ENCODE measurements around the gene CEP164.
A peak's percentile ranks its signal among the peaks of the same experiment; 100 is the strongest.

CEP164 gene

DNA sequence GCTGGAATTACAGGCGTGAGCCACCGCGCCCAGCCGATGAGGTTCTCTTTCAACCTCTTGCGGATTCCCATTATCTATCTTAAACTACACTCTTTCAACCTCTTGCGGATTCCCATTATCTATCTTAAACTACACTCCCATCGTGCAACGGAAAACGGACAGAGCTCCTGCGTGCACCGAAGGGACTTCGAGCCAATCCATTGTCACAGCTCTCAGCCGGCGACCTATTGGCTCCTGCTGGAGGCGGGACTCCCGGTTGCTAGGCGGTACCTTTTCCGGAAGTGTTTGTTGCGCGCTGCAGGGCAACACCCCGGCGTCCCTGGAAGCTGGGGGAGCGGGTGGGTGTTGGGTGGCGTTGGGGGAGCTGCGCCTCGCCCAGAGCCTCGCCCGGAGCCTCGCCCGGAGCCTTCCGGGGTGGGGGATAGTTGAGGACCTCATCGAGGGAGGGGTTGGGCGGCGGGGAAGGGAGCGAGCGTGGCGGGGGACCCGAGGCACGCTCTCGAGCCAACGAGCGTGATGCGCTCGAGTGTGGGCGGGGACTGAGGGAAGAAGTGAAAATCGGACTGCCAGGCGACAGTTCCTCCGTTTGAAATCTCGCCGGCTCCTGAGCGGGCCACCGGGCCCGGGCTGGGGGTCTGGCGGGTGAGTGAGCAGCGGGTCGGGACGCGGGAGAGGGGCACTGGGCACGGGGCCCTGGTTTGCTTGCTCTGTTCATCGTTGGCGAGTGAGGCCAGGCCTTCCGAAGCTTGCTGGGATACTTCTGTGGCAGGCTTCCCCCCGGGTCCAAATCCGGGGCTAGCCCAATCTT is at the start of gene CEP164:
TSS of gene CEP164 (plus strand) at position 288 of the 808 bp plus-strand sequence. CDS start 10,733 bp downstream, outside the sequence.
- Mint-ChIP-seq H3K27me3 (no peaks in the 10 kb centered on the region), H3K27ac (ENCODE audit: low read depth) (no peak within 1 kb of the TSS), H3K4me1 (peaks cover 18% of the 10 kb centered on the region), H3K36me3 (ENCODE audit: insufficient read depth) (no peaks in the 10 kb centered on the region), H3K9me3 (no peaks in the 10 kb centered on the region), H3K4me3 (no peak within 1 kb of the TSS)
- ATAC-seq (replicated peaks; ENCODE audit: extremely low read depth, poor library complexity, severe bottlenecking), result peak; percentile 97
- peak; percentile 88 to 92 for DNase-seq (ENCODE audit: low spot score in 2 of 2)

DNA sequence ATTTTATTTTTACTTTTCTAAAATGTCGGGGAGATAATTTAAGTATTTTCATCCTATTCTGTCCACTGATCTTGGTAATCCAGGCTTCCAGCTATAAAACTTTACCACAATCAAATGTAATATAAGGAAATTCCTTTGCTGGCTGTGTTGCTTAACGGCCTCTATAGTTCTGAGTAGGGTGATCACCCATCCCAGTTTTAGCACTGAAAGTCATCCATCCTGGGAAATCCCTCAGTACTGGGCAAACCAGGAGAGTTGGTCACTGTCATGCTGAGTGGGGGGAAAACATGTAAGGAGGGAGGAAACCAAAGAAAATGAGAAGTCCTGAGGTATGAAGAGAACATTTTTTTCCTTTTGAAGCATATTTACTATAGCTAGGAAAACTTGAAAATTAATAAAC is 49.3 kb upstream of the CEP164 start:
- Mint-ChIP-seq H3K4me3 (no peak overlapping the region), H3K27me3 (no peaks in the 10 kb centered on the region), H3K27ac (ENCODE audit: low read depth) (peak overlapping the region; percentile 8), H3K36me3 (ENCODE audit: insufficient read depth) (peaks cover 6% of the 10 kb centered on the region), H3K9me3 (no peaks in the 10 kb centered on the region), H3K4me1 (peaks cover 36% of the 10 kb centered on the region)
- DNase-seq (ENCODE audit: low spot score in 2 of 2) (no peak), ATAC-seq (replicated peaks; ENCODE audit: extremely low read depth, poor library complexity, severe bottlenecking) (no peak)

DNA sequence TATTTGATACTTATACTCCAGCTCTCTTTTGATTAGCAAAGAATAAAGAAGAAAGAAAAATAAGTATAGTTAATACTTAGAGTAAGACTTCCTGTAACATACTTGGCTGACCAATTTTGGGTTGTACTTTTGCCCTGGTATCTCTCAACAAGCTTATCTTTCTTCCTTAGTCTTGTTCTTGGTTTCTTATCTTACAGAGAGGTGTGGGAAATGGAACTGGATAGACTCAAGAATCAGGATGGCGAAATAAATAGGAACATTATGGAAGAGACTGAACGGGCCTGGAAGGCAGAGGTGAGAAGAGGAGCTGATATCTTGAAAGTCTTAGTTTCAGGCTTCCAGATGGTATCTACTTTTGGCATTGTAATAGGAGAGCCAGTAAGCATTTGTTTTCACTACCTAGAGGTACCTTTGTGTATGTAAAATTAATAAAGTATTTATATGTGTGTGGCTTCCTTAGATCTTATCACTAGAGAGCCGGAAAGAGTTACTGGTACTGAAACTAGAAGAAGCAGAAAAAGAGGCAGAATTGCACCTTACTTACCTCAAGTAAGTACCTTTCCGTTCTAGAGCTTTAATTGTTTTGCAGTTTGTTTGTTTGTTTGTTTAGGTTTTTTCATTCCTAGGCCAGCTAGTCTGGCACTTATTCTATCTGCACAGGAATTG is 47.8 kb upstream of the CEP164 start:
- Mint-ChIP-seq H3K4me1 (peaks cover 30% of the 10 kb centered on the region), H3K4me3 (peak overlapping the region; percentile 60), H3K36me3 (ENCODE audit: insufficient read depth) (peaks cover 12% of the 10 kb centered on the region), H3K27ac (ENCODE audit: low read depth) (peak overlapping the region; percentile 82), H3K9me3 (no peaks in the 10 kb centered on the region), H3K27me3 (no peaks in the 10 kb centered on the region)
- ATAC-seq (replicated peaks; ENCODE audit: extremely low read depth, poor library complexity, severe bottlenecking) (peak; percentile 78), DNase-seq (ENCODE audit: low spot score in 2 of 2) (no peak)

DNA sequence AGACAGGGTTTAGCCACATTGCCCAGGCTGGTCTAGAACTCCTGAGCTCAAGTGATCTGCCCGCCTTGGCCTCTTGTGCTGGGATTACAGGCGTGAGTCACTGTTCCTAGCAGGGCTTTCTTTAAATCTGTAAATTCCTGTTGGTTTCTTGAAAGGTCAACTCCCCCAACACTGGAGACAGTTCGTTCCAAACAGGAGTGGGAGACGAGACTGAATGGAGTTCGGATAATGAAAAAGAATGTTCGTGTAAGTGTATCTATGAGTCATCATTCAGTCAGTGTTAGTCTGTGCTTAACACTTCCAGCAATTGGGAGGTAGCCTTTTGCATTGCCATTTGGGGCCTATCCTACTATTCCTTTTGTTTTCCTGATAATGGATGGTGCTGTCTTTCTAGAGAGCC is 46.5 kb upstream of the CEP164 start:
- ATAC-seq (replicated peaks; ENCODE audit: extremely low read depth, poor library complexity, severe bottlenecking) (no peak), DNase-seq (ENCODE audit: low spot score in 2 of 2) (no peak)
- H3K36me3 Mint-ChIP-seq (ENCODE audit: insufficient read depth), result peaks cover 18% of the 10 kb centered on the region
- no peaks in the 10 kb centered on the region for H3K27me3 Mint-ChIP-seq
- H3K27ac Mint-ChIP-seq (ENCODE audit: low read depth), result no peak overlapping the region
- peaks cover 19% of the 10 kb centered on the region for H3K4me1 Mint-ChIP-seq
- no peaks in the 10 kb centered on the region for H3K9me3 Mint-ChIP-seq
- peak overlapping the region; percentile 60 for H3K4me3 Mint-ChIP-seq

DNA sequence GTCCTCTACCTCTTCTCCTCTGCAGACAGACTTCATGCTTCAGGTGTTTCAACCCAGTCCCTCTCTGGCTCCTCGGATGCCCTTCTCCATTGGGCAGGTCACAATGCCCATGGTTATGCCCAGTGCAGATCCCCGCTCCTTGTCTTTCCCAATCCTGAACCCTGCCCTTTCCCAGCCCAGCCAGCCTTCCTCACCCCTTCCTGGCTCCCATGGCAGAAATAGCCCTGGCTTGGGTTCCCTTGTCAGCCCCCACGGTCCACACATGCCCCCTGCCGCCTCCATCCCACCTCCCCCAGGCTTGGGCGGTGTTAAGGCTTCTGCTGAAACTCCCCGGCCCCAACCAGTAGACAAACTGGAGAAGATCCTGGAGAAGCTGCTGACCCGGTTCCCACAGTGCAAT is 45.8 kb upstream of the CEP164 start:
- Mint-ChIP-seq H3K9me3 (no peaks in the 10 kb centered on the region), H3K4me3 (peak overlapping the region; percentile 60), H3K4me1 (peaks cover 19% of the 10 kb centered on the region), H3K27me3 (no peaks in the 10 kb centered on the region), H3K27ac (ENCODE audit: low read depth) (peak overlapping the region; percentile 66), H3K36me3 (ENCODE audit: insufficient read depth) (peaks cover 19% of the 10 kb centered on the region)
- no peak for ATAC-seq (replicated peaks; ENCODE audit: extremely low read depth, poor library complexity, severe bottlenecking)
- no peak for DNase-seq (ENCODE audit: low spot score in 2 of 2)

DNA sequence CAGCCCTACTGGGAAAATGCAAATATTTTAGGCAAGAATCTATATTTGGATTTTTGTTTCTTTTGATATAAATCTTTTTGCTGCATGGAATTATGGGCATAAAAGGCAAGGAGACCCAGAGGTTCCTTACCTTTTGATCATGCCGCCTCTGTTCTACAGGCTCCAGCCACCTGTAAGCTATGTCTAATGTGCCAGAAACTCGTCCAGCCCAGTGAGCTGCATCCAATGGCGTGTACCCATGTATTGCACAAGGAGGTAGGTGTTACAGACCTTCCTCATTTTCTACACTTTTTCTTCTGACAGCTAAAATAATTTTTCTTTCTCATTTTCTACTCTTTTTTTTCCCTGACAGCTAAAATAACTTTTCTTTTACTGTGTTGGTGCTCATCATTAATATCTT is 44.7 kb upstream of the CEP164 start:
- ATAC-seq (replicated peaks; ENCODE audit: extremely low read depth, poor library complexity, severe bottlenecking) (no peak), DNase-seq (ENCODE audit: low spot score in 2 of 2) (no peak)
- Mint-ChIP-seq H3K27ac (ENCODE audit: low read depth) (no peak overlapping the region), H3K9me3 (no peaks in the 10 kb centered on the region), H3K4me1 (peaks cover 21% of the 10 kb centered on the region), H3K36me3 (ENCODE audit: insufficient read depth) (peaks cover 19% of the 10 kb centered on the region), H3K27me3 (no peaks in the 10 kb centered on the region), H3K4me3 (no peak overlapping the region)

DNA sequence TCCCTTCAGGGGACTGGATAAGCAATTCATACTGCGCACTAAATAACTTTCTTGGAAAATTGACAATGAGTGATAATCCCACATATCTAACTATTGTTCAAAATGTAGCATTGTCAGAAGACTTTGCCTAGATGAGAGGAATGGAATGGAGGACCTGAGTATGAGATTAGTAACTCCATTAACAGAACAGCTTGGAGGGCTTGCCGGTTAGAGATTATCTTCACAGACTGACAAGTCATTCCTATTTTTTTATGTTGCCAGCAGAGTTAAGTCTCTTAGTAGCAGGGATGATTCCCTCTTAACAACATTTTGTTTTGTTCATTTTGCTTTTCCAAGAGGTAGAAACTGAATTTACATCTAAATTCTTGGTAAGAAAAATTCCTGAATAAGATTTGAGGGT is 43.6 kb upstream of the CEP164 start:
- peaks cover 19% of the 10 kb centered on the region for H3K36me3 Mint-ChIP-seq (ENCODE audit: insufficient read depth)
- DNase-seq (ENCODE audit: low spot score in 2 of 2), result no peak
- no peaks in the 10 kb centered on the region for H3K9me3 Mint-ChIP-seq
- H3K27ac Mint-ChIP-seq (ENCODE audit: low read depth), result no peak overlapping the region
- no peaks in the 10 kb centered on the region for H3K27me3 Mint-ChIP-seq
- H3K4me1 Mint-ChIP-seq, result peaks cover 32% of the 10 kb centered on the region
- ATAC-seq (replicated peaks; ENCODE audit: extremely low read depth, poor library complexity, severe bottlenecking), result no peak
- no peak overlapping the region for H3K4me3 Mint-ChIP-seq

DNA sequence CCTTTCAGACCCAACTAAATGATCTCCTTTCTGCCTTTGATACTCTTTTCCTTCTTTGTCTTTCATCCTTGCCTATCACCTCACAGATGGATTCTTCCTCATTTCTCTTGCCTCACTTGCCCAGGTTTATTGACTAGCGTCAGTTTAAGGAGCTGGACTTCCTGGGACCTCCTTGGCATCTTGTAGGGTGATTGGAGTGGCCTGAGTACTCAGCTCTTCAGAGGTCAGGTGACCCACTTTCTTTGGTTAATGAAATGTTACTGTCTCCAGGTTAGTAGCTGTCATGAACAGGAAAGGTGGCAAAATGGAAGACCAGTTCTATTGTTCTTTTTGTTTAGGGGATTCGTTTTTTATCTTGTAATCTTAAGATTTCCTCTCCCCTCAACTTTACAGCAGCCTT is 41.1 kb upstream of the CEP164 start:
- Mint-ChIP-seq H3K27me3 (no peaks in the 10 kb centered on the region), H3K9me3 (no peaks in the 10 kb centered on the region), H3K4me3 (no peak overlapping the region), H3K36me3 (ENCODE audit: insufficient read depth) (peaks cover 22% of the 10 kb centered on the region), H3K4me1 (peaks cover 19% of the 10 kb centered on the region), H3K27ac (ENCODE audit: low read depth) (no peak overlapping the region)
- DNase-seq (ENCODE audit: low spot score in 2 of 2), result no peak
- ATAC-seq (replicated peaks; ENCODE audit: extremely low read depth, poor library complexity, severe bottlenecking), result no peak

DNA sequence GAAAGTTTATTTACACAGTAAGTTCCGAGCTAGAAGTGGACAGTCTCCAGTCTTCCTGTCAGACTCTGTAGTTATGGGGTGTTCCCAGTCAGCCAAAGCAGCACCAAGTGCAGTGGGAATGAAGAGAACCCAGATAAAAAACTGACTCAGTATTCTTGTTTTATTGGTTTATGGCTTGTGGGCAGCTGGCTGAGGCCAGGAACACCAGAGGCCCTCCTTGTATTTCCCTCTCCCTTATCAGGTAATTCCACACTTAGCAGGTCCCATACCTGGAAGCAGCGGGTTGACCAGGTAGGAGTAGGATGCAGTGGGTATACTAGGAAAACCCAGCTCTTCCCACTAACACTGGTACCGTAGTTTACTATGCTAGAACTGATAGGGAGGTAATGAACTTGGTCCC is 40.0 kb upstream of the CEP164 start:
- H3K36me3 Mint-ChIP-seq (ENCODE audit: insufficient read depth), result peaks cover 18% of the 10 kb centered on the region
- H3K27ac Mint-ChIP-seq (ENCODE audit: low read depth), result no peak overlapping the region
- DNase-seq (ENCODE audit: low spot score in 2 of 2) (no peak), ATAC-seq (replicated peaks; ENCODE audit: extremely low read depth, poor library complexity, severe bottlenecking) (no peak)
- peaks cover 13% of the 10 kb centered on the region for H3K4me1 Mint-ChIP-seq
- no peak overlapping the region for H3K4me3 Mint-ChIP-seq
- no peaks in the 10 kb centered on the region for H3K9me3 Mint-ChIP-seq
- H3K27me3 Mint-ChIP-seq, result no peaks in the 10 kb centered on the region

DNA sequence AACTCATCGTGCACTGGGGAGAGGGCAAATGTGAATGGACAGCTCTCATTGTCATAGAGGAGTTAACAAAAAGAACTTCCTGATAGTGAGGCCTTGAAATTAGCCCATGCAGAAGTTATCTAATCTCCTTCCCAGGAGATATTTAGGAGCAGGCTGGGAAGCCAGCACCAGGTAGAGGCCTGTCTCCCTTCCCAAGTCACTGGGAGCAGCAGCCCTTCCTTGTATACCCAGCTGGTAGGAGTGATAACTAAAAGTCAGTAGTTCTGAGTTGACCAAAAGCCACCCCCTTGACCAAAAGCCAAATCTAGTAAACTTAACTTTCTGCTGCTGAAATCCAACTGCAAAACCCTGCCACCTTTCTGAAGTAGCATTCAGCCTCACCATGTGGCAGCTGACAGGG is 37.9 kb upstream of the CEP164 start:
- Mint-ChIP-seq H3K27ac (ENCODE audit: low read depth) (no peak overlapping the region), H3K4me3 (no peak overlapping the region), H3K9me3 (no peaks in the 10 kb centered on the region), H3K36me3 (ENCODE audit: insufficient read depth) (peaks cover 13% of the 10 kb centered on the region), H3K4me1 (peaks cover 13% of the 10 kb centered on the region), H3K27me3 (no peaks in the 10 kb centered on the region)
- ATAC-seq (replicated peaks; ENCODE audit: extremely low read depth, poor library complexity, severe bottlenecking) (no peak), DNase-seq (ENCODE audit: low spot score in 2 of 2) (no peak)

DNA sequence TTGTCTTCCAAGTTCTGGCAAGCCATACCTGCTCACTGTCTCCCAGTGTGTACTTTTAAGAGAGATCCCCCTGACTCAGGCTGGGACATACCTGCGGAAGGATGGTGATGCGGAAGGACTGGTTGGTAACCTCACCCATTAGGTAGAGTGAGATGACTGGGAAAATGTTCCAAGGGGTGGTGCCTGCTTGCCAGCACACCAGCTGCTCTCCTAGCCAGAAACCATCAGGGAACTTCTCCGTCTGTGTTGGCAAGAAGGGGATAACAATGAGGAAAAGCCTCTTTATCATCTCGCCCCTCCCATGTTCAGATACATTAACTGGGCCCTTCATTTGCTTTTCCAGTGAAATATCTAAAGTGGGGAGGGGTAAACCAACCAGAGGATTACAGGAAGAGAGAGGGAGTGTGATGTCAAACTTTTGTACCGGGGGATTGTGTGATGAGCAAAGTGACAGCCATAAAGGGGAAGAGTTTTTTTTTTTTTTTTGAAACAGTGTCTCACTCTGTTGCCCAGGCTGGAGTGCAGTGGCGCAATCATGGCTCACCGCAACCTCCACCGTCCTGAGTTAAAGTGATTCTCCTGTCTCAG is 36.8 kb upstream of the CEP164 start, which contains the start of gene BACE1-AS:
TSS of gene BACE1-AS (plus strand) at position 538 of the 588 bp plus-strand sequence.
- DNase-seq (ENCODE audit: low spot score in 2 of 2) (no peak), ATAC-seq (replicated peaks; ENCODE audit: extremely low read depth, poor library complexity, severe bottlenecking) (no peak)
- Mint-ChIP-seq H3K4me3 (no peak within 1 kb of the TSS), H3K9me3 (no peaks in the 10 kb centered on the region), H3K36me3 (ENCODE audit: insufficient read depth) (peaks cover 9% of the 10 kb centered on the region), H3K27me3 (no peaks in the 10 kb centered on the region), H3K4me1 (peaks cover 13% of the 10 kb centered on the region), H3K27ac (ENCODE audit: low read depth) (no peak within 1 kb of the TSS)

DNA sequence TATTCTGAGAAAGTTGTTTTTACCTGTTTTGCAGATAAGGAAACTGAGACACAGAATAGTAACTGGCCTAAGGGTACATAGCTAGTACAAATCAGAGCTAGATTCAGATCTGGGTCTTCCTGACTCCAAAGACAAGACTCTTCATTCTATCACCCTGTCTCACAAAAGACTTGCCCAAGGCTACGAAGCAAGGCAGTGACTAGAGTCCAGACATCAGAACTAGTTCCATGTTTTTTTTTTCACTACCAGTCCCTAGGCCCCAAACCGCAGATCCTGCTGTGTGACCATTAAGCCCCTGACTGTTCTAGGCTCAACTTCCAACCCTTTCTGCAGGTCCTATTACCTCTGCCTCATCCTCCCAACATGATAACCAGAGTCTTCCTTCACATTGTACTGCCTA is 35.0 kb upstream of the CEP164 start:
- Mint-ChIP-seq H3K36me3 (ENCODE audit: insufficient read depth) (peaks cover 6% of the 10 kb centered on the region), H3K4me1 (peaks cover 13% of the 10 kb centered on the region), H3K27me3 (no peaks in the 10 kb centered on the region), H3K4me3 (no peak overlapping the region), H3K27ac (ENCODE audit: low read depth) (no peak overlapping the region), H3K9me3 (no peaks in the 10 kb centered on the region)
- DNase-seq (ENCODE audit: low spot score in 2 of 2), result no peak
- no peak for ATAC-seq (replicated peaks; ENCODE audit: extremely low read depth, poor library complexity, severe bottlenecking)
